Endothelial cell of umbilical vein (primary cell): Measurements from ENCODE around the gene TTC23L. TPM values are rescaled to one million over a fixed set of nuclear protein-coding genes. Genes with fewer than 3 reads are reported as not detected.

Source experiments
- BruUV-seq: library from RNA; stranded (reverse); fragments of 400-500 nt; replicated peaks from 2 replicates; lab custom pipeline; 2021; lab: Mats Ljungman, UMichigan
- CTCF ChIA-PET: fragments of 300-600, 350-600 bp; sonication (Branson Sonifier 250); formaldehyde crosslinking; loops from one replicate; lab custom pipeline; 2021; ENCODE audit warnings: antibody characterized with exemption, inconsistent platforms; lab: Charles Lee
- POLR2A ChIA-PET: fragments of 300-600, 350-600 bp; sonication (Branson Sonifier 250); formaldehyde crosslinking; loops from one replicate; lab custom pipeline; 2021; ENCODE audit warnings: antibody characterized with exemption, inconsistent platforms; lab: Charles Lee
- DNase-seq: peaks from one replicate; pipeline ENCODE4 v3.0.0-alpha.2; 2011; ENCODE audit warnings: low read depth, low spot score
- FAIRE-seq: peaks from 2 replicates; lab custom pipeline; 2011; peaks lifted over from hg19 to GRCh38; lab: Jason Lieb, UNC
- H2AFZ ChIP-seq: 2 replicates; pipeline ENCODE4 v1.6.0; 2012; ENCODE audit warnings: low read depth, low read length, control low read depth, inconsistent platforms
- H3K27ac ChIP-seq: 2 replicates; pipeline ENCODE4 v1.5.1; 2011; ENCODE audit warnings: low read depth, mild to moderate bottlenecking, control low read depth, low read length, moderate library complexity; ENCODE audit not compliant: insufficient read depth
- H3K27me3 ChIP-seq, 2 experiments: 2 replicates each; pipeline versions ENCODE4 v1.6.0 to v1.6.1; 2011; ENCODE audit warnings: low read length in 2 of 2, mixed read lengths in 1 of 2; ENCODE audit not compliant: control insufficient read depth in 2 of 2, insufficient read depth in 2 of 2
- H3K36me3 ChIP-seq, 2 experiments: 2 replicates in 1 of 2; 3 replicates in 1 of 2; pipeline ENCODE4 v1.5.1; 2011; ENCODE audit warnings: low read length in 2 of 2, mild to moderate bottlenecking in 1 of 2, moderate library complexity in 1 of 2; ENCODE audit not compliant: control insufficient read depth in 2 of 2, insufficient read depth in 2 of 2; ENCODE audit errors: extremely low read depth in 1 of 2
- H3K4me1 ChIP-seq: 3 replicates; pipeline ENCODE4 v1.5.1; 2011; ENCODE audit warnings: mild to moderate bottlenecking, low read length; ENCODE audit not compliant: control insufficient read depth, insufficient read depth; ENCODE audit errors: extremely low read depth
- H3K4me2 ChIP-seq: 2 replicates; pipeline ENCODE4 v1.6.1; 2011; ENCODE audit warnings: low read length, control low read depth, mixed read lengths; ENCODE audit not compliant: insufficient read depth
- H3K4me3 ChIP-seq, 3 experiments: fragments of 200-600 bp in 1 of 3; sonication (generic), shearing (Covaris generic) in 1 of 3; replicated peaks in 1 of 3; 2 replicates each; pipeline ENCODE4 v1.5.1; 2011 to 2016; ENCODE audit warnings: control low read depth in 3 of 3, low read length in 3 of 3, mild to moderate bottlenecking in 2 of 3, inconsistent platforms in 1 of 3, low read depth in 1 of 3, moderate library complexity in 1 of 3; ENCODE audit not compliant: insufficient read depth in 1 of 3
- H3K79me2 ChIP-seq: 2 replicates; pipeline ENCODE4 v1.6.0; 2012; ENCODE audit warnings: low read length, inconsistent platforms; ENCODE audit not compliant: control insufficient read depth, insufficient read depth
- H3K9ac ChIP-seq: replicated peaks from 2 replicates; pipeline ENCODE3; 2011; ENCODE audit warnings: low read length, control low read depth; ENCODE audit not compliant: insufficient read depth; ENCODE audit errors: extremely low read depth
- H3K9me1 ChIP-seq: replicated peaks from 3 replicates; pipeline ENCODE4 v1.6.0; 2011; ENCODE audit warnings: mild to moderate bottlenecking, low read length; ENCODE audit not compliant: control insufficient read depth, insufficient read depth; ENCODE audit errors: extremely low read depth
- H3K9me3 ChIP-seq: replicated peaks from 2 replicates; pipeline ENCODE4 v1.5.1; 2012; ENCODE audit warnings: low read length, inconsistent platforms; ENCODE audit not compliant: control insufficient read depth, insufficient read depth
- H4K20me1 ChIP-seq: replicated peaks from 2 replicates; pipeline ENCODE3; 2011; ENCODE audit warnings: mild to moderate bottlenecking, low read length; ENCODE audit not compliant: control insufficient read depth, insufficient read depth; ENCODE audit errors: extremely low read depth
- EZH2 ChIP-seq: IDR thresholded peaks from 2 replicates; pipeline ENCODE4 v1.6.1; 2012; ENCODE audit warnings: borderline replicate concordance, low read depth, mild to moderate bottlenecking, moderate library complexity, low read length, inconsistent platforms; ENCODE audit not compliant: severe bottlenecking
- FOS ChIP-seq: IDR thresholded peaks from 2 replicates; pipeline ENCODE4 v1.6.1; 2011; ENCODE audit warnings: mild to moderate bottlenecking, low read length, moderate library complexity, borderline replicate concordance; ENCODE audit not compliant: insufficient read depth
- GATA2 ChIP-seq: IDR thresholded peaks from 2 replicates; pipeline ENCODE4 v1.7.0; 2011; ENCODE audit warnings: low read depth, mild to moderate bottlenecking, moderate library complexity, mixed read lengths, low read length; ENCODE audit not compliant: insufficient read length, insufficient read depth
- JUN ChIP-seq: IDR thresholded peaks from 2 replicates; pipeline ENCODE4 v1.6.1; 2011; ENCODE audit warnings: borderline replicate concordance, low read depth; ENCODE audit not compliant: insufficient read length, insufficient read depth
- MAX ChIP-seq: IDR thresholded peaks from 2 replicates; pipeline ENCODE4 v1.6.1; 2011; ENCODE audit not compliant: insufficient read depth, insufficient read length
- MYC ChIP-seq: IDR thresholded peaks from one replicate; pipeline ENCODE4 v1.6.1; 2011; ENCODE audit warnings: mild to moderate bottlenecking, low read depth, low read length
- POLR2A ChIP-seq: IDR thresholded peaks from 2 replicates; pipeline ENCODE4 v1.6.1; 2012; ENCODE audit warnings: low read depth, mild to moderate bottlenecking, control low read depth, low read length
- POLR2AphosphoS5 ChIP-seq: IDR thresholded peaks from 2 replicates; pipeline ENCODE4 v1.6.1; 2012; ENCODE audit warnings: low read depth, mild to moderate bottlenecking, control low read depth, low read length, moderate library complexity; ENCODE audit not compliant: insufficient read depth
- dilution Hi-C: fragments of 300-500 bp; cut with MboI; formaldehyde crosslinking; loops from one replicate; pipeline ENCODE4 v1.15.0; 2019; ENCODE audit warnings: low sequenced_read_pairs; ENCODE audit not compliant: extremely low pct_ligation_motif_present
- intact Hi-C: fragments of 100-400 bp; cut with micrococcal nuclease; formaldehyde crosslinking; loops from one replicate; pipeline ENCODE4 v1.10.0; 2022
- polyA plus RNA-seq, 4 experiments: library from polyadenylated mRNA; depleted of rRNA in 3 of 4; stranded (reverse) in 3 of 4; unstranded in 1 of 4; fragments of >200 nt; gene quantifications; 2 replicates each; pipeline versions ENCODE4 v1.2.1 to v1.2.3, GENCODE V29; 2011 to 2012; ENCODE audit warnings: missing spikeins in 1 of 4
- total RNA-seq: library from RNA; stranded (reverse); gene quantifications from 2 replicates; pipeline ENCODE4 v1.2.3, GENCODE V29; 2021
- TF ChIP-seq, protein P1 (sequence below), 2 donors: IDR thresholded peaks; 1 replicate in 1 of 2; 2 replicates in 1 of 2; pipeline ENCODE4 v1.5.1; 2011; ENCODE audit warnings: low read length in 2 of 2, mild to moderate bottlenecking in 2 of 2, moderate library complexity in 2 of 2, control low read depth in 1 of 2, inconsistent platforms in 1 of 2, low read depth in 1 of 2; ENCODE audit not compliant: insufficient read depth in 1 of 2; ENCODE audit errors: extremely low read depth in 1 of 2

TTC23L gene
- total and polyA plus RNA-seq, 2 donors (not counting 3 experiments of a cell fraction or from before 2014, with no cell fraction given): not detected

DNA sequence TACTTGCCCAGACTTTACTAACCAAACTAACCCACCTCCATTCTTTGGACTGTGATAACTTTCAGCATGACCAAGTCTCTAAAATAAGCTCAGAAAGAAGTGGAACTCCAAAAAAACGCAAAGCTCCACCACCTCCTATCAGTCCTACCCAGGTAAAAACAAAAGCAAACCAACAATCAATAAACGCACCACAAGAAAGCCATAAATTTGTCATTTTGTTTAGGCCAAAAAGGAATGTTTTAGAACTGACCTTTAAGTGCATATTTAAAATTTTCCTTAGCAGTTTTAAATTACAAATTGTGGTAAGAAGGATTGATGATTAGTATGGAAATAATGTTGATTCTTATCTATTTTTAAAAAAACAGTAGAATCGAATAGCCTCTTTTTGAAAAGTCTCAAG is 25.5 kb upstream of the TTC23L start:
- Histone ChIP-seq H3K79me2 (no peaks in the 10 kb centered on the region), H3K4me1 (no peaks in the 10 kb centered on the region), H3K9ac (no peak overlapping the region), H4K20me1 (no peaks in the 10 kb centered on the region), H3K9me1 (no peaks in the 10 kb centered on the region), H3K4me2 (no peak overlapping the region), H2AFZ (no peak overlapping the region), H3K36me3 (peaks cover 14 to 53% of the 10 kb centered on the region in 2 experiments), H3K27ac (no peak overlapping the region), H3K9me3 (no peaks in the 10 kb centered on the region), H3K27me3 (no peaks in the 10 kb centered on the region), H3K4me3 (no peak overlapping the region)
- BruUV-seq: no TSS peak
- FAIRE-seq: no peak
- POLR2A ChIA-PET: no interaction called here
- CTCF ChIA-PET: interaction anchor here (1.2 to 1.7 kb wide), 5 partner anchors 8 to 339 kb away, joined by 3 to 7 read pairs (median 4); no protein-coding TSS in a partner anchor
- no peak for DNase-seq
- dilution Hi-C loops: no loop called here
- intact Hi-C loops: no loop called here
- TF ChIP-seq POLR2AphosphoS5: no peak
- no peak for TF ChIP-seq EZH2
- no peak for TF ChIP-seq JUN
- TF ChIP-seq, protein P1, sequence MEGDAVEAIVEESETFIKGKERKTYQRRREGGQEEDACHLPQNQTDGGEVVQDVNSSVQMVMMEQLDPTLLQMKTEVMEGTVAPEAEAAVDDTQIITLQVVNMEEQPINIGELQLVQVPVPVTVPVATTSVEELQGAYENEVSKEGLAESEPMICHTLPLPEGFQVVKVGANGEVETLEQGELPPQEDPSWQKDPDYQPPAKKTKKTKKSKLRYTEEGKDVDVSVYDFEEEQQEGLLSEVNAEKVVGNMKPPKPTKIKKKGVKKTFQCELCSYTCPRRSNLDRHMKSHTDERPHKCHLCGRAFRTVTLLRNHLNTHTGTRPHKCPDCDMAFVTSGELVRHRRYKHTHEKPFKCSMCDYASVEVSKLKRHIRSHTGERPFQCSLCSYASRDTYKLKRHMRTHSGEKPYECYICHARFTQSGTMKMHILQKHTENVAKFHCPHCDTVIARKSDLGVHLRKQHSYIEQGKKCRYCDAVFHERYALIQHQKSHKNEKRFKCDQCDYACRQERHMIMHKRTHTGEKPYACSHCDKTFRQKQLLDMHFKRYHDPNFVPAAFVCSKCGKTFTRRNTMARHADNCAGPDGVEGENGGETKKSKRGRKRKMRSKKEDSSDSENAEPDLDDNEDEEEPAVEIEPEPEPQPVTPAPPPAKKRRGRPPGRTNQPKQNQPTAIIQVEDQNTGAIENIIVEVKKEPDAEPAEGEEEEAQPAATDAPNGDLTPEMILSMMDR (IDR thresholded peaks at IDR 0.05; ENCODE audit: extremely low read depth in 1 of 2, insufficient read depth in 1 of 2, low read depth in 1 of 2, low read length in 2 of 2): no peak
- TF ChIP-seq POLR2A: no peak
- TF ChIP-seq MYC: no peak
- no peak for TF ChIP-seq GATA2
- no peak for TF ChIP-seq FOS
- TF ChIP-seq MAX: no peak
